ENCODE data around the gene NCAPH2. TPM values are rescaled to one million over a fixed set of nuclear protein-coding genes. Genes with fewer than 3 reads are reported as not detected.
A peak's percentile ranks its signal among the peaks of the same experiment; 100 is the strongest.

Gene NCAPH2
- total and polyA plus RNA-seq, 2 of the 13 experiments (the other 11 are each of a cell fraction or from before 2014, with no cell fraction given): 28.1 to 64.4 TPM

DNA sequence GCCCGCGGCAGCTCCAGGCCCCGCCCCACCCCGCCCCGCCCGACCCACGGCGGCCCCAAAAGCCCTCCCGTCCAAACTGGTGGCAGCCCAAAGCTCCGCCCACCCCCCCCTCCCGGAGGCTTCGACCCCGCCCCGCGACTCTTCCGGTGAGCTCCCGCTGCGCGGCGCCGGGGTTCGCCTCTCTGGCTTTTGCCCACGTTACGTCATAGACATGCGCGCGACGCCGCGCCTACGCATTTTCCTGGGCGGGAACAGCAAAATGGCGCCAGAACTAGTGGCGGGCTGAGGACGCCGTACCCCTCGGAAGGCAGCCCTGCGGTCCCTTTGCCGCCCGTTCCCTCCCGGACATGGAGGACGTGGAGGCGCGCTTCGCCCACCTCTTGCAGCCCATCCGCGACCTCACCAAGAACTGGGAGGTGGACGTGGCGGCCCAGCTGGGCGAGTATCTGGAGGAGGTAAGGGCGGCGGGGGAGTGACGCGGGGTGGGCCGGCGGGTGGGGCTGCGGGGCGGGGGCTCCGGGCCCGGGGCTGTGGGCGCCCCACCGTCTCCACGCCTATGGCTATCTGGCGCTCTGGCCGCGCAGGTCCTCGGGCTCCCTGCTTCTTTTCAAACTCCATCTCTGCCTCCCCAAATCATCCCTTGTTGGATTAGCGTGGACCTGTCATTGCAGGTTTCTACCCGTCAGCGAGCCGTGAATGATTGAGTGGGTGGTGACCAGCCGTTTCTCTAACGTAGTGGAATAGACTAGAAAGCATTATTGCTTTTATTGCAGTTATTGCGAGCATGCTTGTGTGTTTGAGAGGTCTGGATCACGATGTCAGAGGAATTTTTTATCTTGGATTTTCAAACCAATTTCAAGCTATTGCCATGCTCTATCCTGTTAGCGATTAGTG lies at the start of gene NCAPH2 (continued):
- TF ChIP-seq, protein P1, sequence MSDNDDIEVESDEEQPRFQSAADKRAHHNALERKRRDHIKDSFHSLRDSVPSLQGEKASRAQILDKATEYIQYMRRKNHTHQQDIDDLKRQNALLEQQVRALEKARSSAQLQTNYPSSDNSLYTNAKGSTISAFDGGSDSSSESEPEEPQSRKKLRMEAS (IDR thresholded peaks at IDR 0.05): peak; percentile 74
- TF ChIP-seq, protein P2, sequence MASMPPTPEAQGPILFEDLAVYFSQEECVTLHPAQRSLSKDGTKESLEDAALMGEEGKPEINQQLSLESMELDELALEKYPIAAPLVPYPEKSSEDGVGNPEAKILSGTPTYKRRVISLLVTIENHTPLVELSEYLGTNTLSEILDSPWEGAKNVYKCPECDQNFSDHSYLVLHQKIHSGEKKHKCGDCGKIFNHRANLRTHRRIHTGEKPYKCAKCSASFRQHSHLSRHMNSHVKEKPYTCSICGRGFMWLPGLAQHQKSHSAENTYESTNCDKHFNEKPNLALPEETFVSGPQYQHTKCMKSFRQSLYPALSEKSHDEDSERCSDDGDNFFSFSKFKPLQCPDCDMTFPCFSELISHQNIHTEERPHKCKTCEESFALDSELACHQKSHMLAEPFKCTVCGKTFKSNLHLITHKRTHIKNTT (CRISPR knock-in tag; IDR thresholded peaks at IDR 0.05): no peak
- TF ChIP-seq KAT8 (CRISPR knock-in tag; IDR thresholded peaks at IDR 0.05) (peak; percentile 92), MEIS2 (CRISPR knock-in tag; IDR thresholded peaks at IDR 0.05) (peak; percentile 49; the same call in 1 of the 2 replicates), REPIN1 (CRISPR knock-in tag; IDR thresholded peaks at IDR 0.05; ENCODE audit: borderline replicate concordance, low read depth) (peak; percentile 75), ISL2 (CRISPR knock-in tag; IDR thresholded peaks at IDR 0.05) (peak; percentile 17; the same call in 1 of the 2 replicates), ZNF577 (CRISPR knock-in tag; IDR thresholded peaks at IDR 0.05; ENCODE audit: borderline replicate concordance, low read depth) (no peak), TP53 (CRISPR knock-in tag; conservative IDR thresholded peaks at IDR 0.05) (no peak), ZNF382 (CRISPR knock-in tag; IDR thresholded peaks at IDR 0.05; ENCODE audit: borderline replicate concordance) (no peak)
- TF ChIP-seq, protein P3, sequence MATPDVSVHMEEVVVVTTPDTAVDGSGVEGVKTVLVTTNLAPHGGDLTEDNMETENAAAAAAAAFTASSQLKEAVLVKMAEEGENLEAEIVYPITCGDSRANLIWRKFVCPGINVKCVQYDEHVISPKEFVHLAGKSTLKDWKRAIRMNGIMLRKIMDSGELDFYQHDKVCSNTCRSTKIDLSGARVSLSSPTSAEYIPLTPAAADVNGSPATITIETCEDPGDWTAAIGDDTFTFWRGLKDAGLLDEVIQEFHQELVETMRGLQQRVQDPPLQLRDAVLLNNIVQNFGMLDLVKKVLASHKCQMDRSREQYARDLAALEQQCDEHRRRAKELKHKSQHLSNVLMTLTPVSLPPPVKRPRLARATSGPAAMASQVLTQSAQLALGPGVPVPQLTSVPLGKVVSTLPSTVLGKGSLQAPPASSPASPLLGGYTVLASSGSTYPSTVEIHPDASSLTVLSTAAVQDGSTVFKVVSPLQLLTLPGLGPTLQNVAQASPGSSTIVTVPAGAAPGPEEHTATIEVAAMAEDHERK (CRISPR knock-in tag; IDR thresholded peaks at IDR 0.05; ENCODE audit: low read depth): peak; percentile 74; the same call in 1 of the 2 replicates
- TF ChIP-seq, protein P4, sequence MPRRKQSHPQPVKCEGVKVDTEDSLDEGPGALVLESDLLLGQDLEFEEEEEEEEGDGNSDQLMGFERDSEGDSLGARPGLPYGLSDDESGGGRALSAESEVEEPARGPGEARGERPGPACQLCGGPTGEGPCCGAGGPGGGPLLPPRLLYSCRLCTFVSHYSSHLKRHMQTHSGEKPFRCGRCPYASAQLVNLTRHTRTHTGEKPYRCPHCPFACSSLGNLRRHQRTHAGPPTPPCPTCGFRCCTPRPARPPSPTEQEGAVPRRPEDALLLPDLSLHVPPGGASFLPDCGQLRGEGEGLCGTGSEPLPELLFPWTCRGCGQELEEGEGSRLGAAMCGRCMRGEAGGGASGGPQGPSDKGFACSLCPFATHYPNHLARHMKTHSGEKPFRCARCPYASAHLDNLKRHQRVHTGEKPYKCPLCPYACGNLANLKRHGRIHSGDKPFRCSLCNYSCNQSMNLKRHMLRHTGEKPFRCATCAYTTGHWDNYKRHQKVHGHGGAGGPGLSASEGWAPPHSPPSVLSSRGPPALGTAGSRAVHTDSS (CRISPR knock-in tag; conservative IDR thresholded peaks at IDR 0.05): no peak
- TF ChIP-seq, protein P5, sequence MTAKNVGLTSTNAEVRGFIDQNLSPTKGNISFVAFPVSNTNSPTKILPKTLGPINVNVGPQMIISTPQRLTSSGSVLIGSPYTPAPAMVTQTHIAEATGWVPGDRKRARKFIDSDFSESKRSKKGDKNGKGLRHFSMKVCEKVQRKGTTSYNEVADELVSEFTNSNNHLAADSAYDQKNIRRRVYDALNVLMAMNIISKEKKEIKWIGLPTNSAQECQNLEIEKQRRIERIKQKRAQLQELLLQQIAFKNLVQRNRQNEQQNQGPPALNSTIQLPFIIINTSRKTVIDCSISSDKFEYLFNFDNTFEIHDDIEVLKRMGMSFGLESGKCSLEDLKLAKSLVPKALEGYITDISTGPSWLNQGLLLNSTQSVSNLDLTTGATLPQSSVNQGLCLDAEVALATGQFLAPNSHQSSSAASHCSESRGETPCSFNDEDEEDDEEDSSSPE (CRISPR knock-in tag; IDR thresholded peaks at IDR 0.05): peak; percentile 99
- TF ChIP-seq, protein P6, sequence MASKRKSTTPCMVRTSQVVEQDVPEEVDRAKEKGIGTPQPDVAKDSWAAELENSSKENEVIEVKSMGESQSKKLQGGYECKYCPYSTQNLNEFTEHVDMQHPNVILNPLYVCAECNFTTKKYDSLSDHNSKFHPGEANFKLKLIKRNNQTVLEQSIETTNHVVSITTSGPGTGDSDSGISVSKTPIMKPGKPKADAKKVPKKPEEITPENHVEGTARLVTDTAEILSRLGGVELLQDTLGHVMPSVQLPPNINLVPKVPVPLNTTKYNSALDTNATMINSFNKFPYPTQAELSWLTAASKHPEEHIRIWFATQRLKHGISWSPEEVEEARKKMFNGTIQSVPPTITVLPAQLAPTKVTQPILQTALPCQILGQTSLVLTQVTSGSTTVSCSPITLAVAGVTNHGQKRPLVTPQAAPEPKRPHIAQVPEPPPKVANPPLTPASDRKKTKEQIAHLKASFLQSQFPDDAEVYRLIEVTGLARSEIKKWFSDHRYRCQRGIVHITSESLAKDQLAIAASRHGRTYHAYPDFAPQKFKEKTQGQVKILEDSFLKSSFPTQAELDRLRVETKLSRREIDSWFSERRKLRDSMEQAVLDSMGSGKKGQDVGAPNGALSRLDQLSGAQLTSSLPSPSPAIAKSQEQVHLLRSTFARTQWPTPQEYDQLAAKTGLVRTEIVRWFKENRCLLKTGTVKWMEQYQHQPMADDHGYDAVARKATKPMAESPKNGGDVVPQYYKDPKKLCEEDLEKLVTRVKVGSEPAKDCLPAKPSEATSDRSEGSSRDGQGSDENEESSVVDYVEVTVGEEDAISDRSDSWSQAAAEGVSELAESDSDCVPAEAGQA (IDR thresholded peaks at IDR 0.05; ENCODE audit: low read depth): peak; percentile 96
- TF ChIP-seq, protein P6 (CRISPR knock-in tag; IDR thresholded peaks at IDR 0.05; ENCODE audit: borderline replicate concordance): no peak
- TF ChIP-seq, protein P7, sequence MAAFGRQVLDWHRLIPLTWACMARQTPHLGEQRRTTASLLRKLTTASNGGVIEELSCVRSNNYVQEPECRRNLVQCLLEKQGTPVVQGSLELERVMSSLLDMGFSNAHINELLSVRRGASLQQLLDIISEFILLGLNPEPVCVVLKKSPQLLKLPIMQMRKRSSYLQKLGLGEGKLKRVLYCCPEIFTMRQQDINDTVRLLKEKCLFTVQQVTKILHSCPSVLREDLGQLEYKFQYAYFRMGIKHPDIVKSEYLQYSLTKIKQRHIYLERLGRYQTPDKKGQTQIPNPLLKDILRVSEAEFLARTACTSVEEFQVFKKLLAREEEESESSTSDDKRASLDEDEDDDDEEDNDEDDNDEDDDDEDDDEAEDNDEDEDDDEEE (CRISPR knock-in tag; IDR thresholded peaks at IDR 0.05): no peak

Measured in HepG2 (cell line).